HG03108 (cell line): ENCODE results near the gene IQUB.
"Not testable (repeated sequence)": the region's sequence is repeated elsewhere in the genome, so short reads cannot be mapped to it uniquely, and the experiment has no call there.

Source experiments
- ATAC-seq: cut with Tn5 transposase; IDR thresholded peaks from one replicate; pipeline ENCODE4 v1.9.1; 2021; ENCODE audit warnings: moderate library complexity; ENCODE audit not compliant: unreplicated experiment

Gene IQUB

DNA sequence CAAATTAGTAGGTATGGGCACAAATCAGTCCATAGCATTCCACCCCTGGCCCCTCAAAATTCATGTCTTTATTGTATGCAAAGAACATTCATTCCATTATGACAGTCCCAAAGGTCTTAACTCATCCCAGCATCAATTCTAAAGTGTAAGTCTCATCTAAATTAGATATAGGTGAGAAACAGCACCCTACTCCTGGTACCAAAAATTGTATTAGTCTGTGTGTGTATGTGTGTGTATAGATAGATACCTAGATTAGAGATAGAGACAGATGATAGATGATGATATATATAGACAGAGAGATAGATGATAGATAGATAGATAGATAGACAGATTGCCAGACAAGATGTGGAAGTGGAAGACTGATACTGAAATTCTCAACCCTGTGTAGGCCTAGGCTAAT, 109.9 kb downstream of the IQUB start:
- no peak for ATAC-seq

DNA sequence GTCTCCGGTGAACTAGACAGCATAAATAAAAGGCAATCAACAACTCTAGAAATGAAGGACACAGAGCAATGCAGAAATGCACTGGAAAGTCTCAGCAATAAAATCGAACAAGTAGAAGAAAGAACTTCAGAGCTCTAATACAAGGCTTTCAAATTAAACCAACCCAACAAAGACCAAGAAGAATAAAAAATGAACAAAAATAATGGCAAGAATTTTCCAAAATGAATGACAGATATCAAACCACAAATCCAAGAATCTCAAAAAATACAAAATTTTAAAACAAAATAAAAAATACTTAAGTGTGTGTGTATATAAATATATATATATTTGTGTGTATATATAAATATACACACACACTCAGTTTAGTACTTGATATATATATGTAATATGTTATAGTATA, 110.8 kb downstream of the IQUB start:
- ATAC-seq: no peak

DNA sequence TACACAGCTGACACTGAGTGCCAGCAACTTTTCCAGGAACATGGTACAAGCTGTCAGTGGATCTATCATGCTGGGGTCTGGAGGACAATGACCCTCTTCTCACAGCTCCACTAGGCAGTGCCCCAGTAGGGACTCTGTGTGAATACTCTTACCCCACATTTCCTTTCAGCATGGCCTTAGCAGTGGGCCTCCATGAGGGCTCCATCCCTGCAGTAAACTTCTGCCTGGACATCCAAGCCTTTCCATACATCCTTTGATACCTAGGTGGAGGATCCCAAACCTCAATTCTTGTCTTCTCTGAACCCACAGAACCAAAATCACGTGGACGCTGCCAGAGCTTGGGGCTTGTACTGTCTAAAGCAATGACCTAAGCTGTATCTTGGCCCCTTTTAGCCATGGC, 116.8 kb downstream of the IQUB start:
- no peak for ATAC-seq

DNA sequence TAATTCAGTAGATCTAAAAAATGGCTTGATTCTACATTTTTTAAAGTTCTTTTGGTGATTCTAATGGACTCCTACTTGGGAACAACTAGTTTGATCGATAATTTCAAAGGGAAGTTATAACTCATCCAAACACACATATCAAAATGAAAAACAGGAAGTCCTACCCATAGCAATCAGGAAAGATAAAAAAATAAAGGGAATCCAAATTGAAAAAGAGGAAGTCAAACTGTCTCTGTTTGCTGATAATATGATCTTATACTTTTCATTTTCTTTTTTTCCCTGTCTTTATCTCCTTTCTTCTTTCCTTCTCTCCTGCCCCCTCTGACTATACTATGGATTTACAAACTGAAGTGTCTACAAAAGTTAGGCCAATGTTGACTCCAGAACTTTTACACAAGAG, 118.8 kb downstream of the IQUB start:
- no peak for ATAC-seq

DNA sequence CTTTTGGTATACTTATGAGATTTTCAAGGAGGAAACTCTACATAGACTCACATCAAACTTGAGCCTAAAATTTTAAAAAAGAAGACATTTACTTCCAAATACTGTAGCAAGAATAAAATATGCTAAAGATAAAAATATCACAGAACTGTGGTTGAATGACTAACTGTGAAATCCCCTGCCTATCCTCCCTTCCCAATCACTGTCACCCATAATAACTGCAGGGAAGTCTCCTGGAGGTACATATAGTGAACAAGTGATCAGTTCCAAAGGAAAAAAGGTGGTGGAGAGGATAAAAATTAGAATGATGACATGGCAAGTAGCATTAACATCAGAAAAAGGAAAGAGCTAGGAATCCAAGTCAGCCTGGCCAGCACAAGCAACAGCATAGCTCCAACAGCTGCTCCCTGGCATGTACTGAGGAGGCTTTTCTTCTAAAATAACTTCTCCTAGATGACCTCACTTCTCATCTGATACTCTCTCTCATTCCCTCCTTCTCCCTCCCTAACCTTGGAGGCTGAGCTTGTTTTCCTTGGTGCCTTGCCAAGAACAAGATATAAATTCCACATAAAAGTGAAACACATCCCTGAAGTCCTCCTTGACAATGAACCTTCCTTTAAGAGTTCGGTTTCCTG, 124.0 kb downstream of the IQUB start:
- no peak for ATAC-seq

GRCh38 chr7:123407951-123408350, 126.4 kb downstream of the IQUB start:
- ATAC-seq: not testable (repeated sequence)
